Skin epidermis (tissue), 12 donors: ENCODE measurements around the gene RPL35.

Source experiments
- H3K27ac ChIP-seq, 21 experiments: fragments of 200-600 bp; sonication (generic) in 11 of 21; one replicate each; pipeline ENCODE4 v1.5.0; 2020; ENCODE audit warnings: mild to moderate bottlenecking in 3 of 21, inconsistent platforms in 2 of 21, moderate library complexity in 2 of 21
- H3K4me3 ChIP-seq, 7 experiments: fragments of 200-600 bp; sonication (generic) in 2 of 7; one replicate each; pipeline ENCODE4 v1.5.0; 2020; ENCODE audit warnings: inconsistent platforms in 2 of 7, mild to moderate bottlenecking in 2 of 7, moderate library complexity in 1 of 7

The RPL35 gene

GRCh38 chr9:124831642-124832364 lies 30.0 kb downstream of the RPL35 start:
- H3K27ac ChIP-seq, result peak overlapping the region in 13 of 21 experiments; percentile 11 to 80 (median 43)

GRCh38 chr9:124830593-124830992 lies 31.2 kb downstream of the RPL35 start:
- H3K27ac ChIP-seq, result no peak overlapping the region
- no peak overlapping the region for H3K4me3 ChIP-seq

More at GRCh38 chr9:124831642-124832364, 30.0 kb downstream of the RPL35 start:
- H3K4me3 ChIP-seq, result no peak overlapping the region

GRCh38 chr9:124829334-124829669 lies 32.5 kb downstream of the RPL35 start:
- no peak overlapping the region for H3K27ac ChIP-seq
- H3K4me3 ChIP-seq, result no peak overlapping the region

- Histone ChIP-seq H3K4me3 (no peak overlapping the region), H3K27ac (no peak overlapping the region)
These were observed 33.0 kb downstream of the RPL35 start for GRCh38 chr9:124828489-124829333.

- no peak overlapping the region for H3K4me3 ChIP-seq
- peak overlapping the region in 3 of 21 experiments; percentile 22 to 51 (median 46) for H3K27ac ChIP-seq
These were observed 40.8 kb downstream of the RPL35 start for GRCh38 chr9:124820698-124821623.

- H3K4me3 ChIP-seq, result no peak overlapping the region
- H3K27ac ChIP-seq, result peak overlapping the region in 20 of 21 experiments; percentile 38 to 88 (median 78)
These were observed 43.1 kb downstream of the RPL35 start for GRCh38 chr9:124818431-124819281.

- no peak overlapping the region for H3K4me3 ChIP-seq
- no peak overlapping the region for H3K27ac ChIP-seq
These were observed 46.2 kb downstream of the RPL35 start for GRCh38 chr9:124815601-124816000.

GRCh38 chr9:124814164-124814535 lies 47.6 kb downstream of the RPL35 start:
- peak overlapping the region in 11 of 21 experiments; percentile 16 to 57 (median 33) for H3K27ac ChIP-seq
- no peak overlapping the region for H3K4me3 ChIP-seq

- H3K27ac ChIP-seq, result peak overlapping the region in 11 of 21 experiments; percentile 16 to 57 (median 33)
- H3K4me3 ChIP-seq, result no peak overlapping the region
These were observed 48.1 kb downstream of the RPL35 start for GRCh38 chr9:124813501-124814163.

GRCh38 chr9:124813041-124813440 lies 48.7 kb downstream of the RPL35 start:
- H3K27ac ChIP-seq, result peak overlapping the region in 5 of 21 experiments; percentile 8 to 57 (median 51)

GRCh38 chr9:124812441-124812876 lies 49.3 kb downstream of the RPL35 start:
- H3K27ac ChIP-seq, result peak overlapping the region in 3 of 21 experiments; percentile 8 to 55 (median 33)
- H3K4me3 ChIP-seq, result no peak overlapping the region

More at GRCh38 chr9:124813041-124813440, 48.7 kb downstream of the RPL35 start:
- H3K4me3 ChIP-seq, result no peak overlapping the region

- H3K4me3 ChIP-seq, result no peak overlapping the region
- peak overlapping the region in 12 of 21 experiments; percentile 4 to 65 (median 29) for H3K27ac ChIP-seq
These were observed 50.9 kb downstream of the RPL35 start for GRCh38 chr9:124810663-124811355.

- H3K27ac ChIP-seq, result peak overlapping the region in 1 of 21 experiments; percentile 8
- no peak overlapping the region for H3K4me3 ChIP-seq
These were observed 51.8 kb downstream of the RPL35 start for GRCh38 chr9:124809741-124810500.

GRCh38 chr9:124809211-124809610 lies 52.5 kb downstream of the RPL35 start:
- H3K27ac ChIP-seq, result peak overlapping the region in 1 of 21 experiments; percentile 8

GRCh38 chr9:124808246-124808956 lies 53.4 kb downstream of the RPL35 start:
- Histone ChIP-seq H3K27ac (no peak overlapping the region), H3K4me3 (no peak overlapping the region)

More at GRCh38 chr9:124809211-124809610, 52.5 kb downstream of the RPL35 start:
- H3K4me3 ChIP-seq, result no peak overlapping the region
